ENCODE measurements around the gene RBMS3. TPM values are rescaled to one million over a fixed set of nuclear protein-coding genes. Genes with fewer than 3 reads are reported as not detected.

Gene RBMS3
- total RNA-seq, 2 donors from 2014 or later = 2.8 to 9.6 TPM

DNA sequence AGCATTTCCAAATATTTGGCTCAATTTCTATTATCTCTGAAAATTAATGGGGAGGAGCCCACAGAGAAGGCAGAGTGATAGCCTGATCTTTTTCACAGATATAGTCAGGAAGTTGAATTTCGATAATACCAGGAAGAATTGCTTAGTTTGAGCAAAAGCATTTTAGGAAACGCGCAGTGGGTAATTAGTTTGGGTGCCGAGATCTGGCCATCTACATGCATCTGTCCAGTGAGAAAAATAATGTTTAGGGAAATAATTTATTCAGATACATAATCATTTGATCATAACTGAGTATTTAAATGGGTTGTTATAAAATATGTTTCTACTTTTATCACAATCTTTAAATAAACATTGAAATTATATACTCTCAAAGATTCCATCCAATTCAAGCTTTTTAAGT, 653.9 kb downstream of the RBMS3 start:
- H3K27ac ChIP-seq = no peak overlapping the region
- TF ChIP-seq, protein P1, sequence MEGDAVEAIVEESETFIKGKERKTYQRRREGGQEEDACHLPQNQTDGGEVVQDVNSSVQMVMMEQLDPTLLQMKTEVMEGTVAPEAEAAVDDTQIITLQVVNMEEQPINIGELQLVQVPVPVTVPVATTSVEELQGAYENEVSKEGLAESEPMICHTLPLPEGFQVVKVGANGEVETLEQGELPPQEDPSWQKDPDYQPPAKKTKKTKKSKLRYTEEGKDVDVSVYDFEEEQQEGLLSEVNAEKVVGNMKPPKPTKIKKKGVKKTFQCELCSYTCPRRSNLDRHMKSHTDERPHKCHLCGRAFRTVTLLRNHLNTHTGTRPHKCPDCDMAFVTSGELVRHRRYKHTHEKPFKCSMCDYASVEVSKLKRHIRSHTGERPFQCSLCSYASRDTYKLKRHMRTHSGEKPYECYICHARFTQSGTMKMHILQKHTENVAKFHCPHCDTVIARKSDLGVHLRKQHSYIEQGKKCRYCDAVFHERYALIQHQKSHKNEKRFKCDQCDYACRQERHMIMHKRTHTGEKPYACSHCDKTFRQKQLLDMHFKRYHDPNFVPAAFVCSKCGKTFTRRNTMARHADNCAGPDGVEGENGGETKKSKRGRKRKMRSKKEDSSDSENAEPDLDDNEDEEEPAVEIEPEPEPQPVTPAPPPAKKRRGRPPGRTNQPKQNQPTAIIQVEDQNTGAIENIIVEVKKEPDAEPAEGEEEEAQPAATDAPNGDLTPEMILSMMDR (IDR thresholded peaks at IDR 0.05) = no peak
- DNase-seq = no peak
- H3K36me3 ChIP-seq = no peaks in the 10 kb centered on the region
- no peak overlapping the region for H3K4me3 ChIP-seq
- no peaks in the 10 kb centered on the region for H3K27me3 ChIP-seq
- H3K9ac ChIP-seq (ENCODE audit: low read depth in 2 of 2, low read length in 2 of 2) = no peak overlapping the region
- no peaks in the 10 kb centered on the region for H3K9me3 ChIP-seq
- intact Hi-C loops (cut with DNase I) = no loop called here
- no peaks in the 10 kb centered on the region for H3K4me1 ChIP-seq

DNA sequence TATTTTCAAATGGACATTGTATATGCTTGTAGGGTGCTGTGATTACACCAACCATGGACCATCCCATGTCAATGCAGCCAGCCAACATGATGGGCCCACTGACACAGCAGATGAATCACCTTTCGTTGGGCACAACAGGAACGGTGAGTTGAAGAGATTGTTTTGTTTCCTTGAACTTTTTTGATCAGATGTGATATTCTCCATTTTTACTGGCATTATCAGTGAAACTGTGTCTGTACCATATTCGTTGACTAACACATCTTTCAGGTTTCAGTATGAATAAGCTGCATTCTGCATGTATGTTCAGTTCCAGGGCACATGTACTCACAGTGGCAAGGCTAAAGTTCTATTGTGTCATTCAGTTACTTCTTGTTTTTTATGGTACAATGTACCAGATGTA, 655.2 kb downstream of the RBMS3 start:
- no peak for DNase-seq
- intact Hi-C loops (cut with DNase I) = no loop called here
- H3K27ac ChIP-seq = no peak overlapping the region
- no peak overlapping the region for H3K9ac ChIP-seq (ENCODE audit: low read depth in 2 of 2, low read length in 2 of 2)
- H3K4me3 ChIP-seq = no peak overlapping the region
- H3K9me3 ChIP-seq = no peaks in the 10 kb centered on the region
- TF ChIP-seq, protein P1 (IDR thresholded peaks at IDR 0.05) = no peak
- H3K4me1 ChIP-seq = no peaks in the 10 kb centered on the region
- no peaks in the 10 kb centered on the region for H3K27me3 ChIP-seq
- H3K36me3 ChIP-seq = no peaks in the 10 kb centered on the region

DNA sequence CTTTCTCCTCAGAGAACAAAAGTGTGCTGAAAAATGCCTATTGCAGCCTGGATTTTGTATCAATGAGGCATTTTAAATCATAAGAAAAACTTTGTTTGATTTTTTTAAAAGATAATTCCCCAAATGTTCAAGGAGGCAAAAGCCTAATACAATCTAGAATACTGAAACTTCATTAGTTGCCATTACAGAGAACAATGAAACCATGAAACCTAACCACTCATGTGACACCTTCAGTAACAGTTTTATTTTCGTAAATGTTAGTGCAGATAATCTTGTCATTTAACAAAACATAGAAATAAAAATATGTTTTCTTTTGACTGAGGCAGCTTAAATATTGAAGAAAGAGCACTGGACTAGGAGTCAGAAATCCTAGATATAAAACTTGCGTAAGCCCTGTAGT, 655.9 kb downstream of the RBMS3 start:
- Histone ChIP-seq H3K27me3 (no peaks in the 10 kb centered on the region), H3K9ac (ENCODE audit: low read depth in 2 of 2, low read length in 2 of 2) (no peak overlapping the region), H3K36me3 (no peaks in the 10 kb centered on the region), H3K4me3 (no peak overlapping the region), H3K9me3 (no peaks in the 10 kb centered on the region), H3K27ac (no peak overlapping the region), H3K4me1 (no peaks in the 10 kb centered on the region)
- intact Hi-C loops (cut with DNase I) = no loop called here
- TF ChIP-seq, protein P1 (IDR thresholded peaks at IDR 0.05) = no peak
- no peak for DNase-seq

DNA sequence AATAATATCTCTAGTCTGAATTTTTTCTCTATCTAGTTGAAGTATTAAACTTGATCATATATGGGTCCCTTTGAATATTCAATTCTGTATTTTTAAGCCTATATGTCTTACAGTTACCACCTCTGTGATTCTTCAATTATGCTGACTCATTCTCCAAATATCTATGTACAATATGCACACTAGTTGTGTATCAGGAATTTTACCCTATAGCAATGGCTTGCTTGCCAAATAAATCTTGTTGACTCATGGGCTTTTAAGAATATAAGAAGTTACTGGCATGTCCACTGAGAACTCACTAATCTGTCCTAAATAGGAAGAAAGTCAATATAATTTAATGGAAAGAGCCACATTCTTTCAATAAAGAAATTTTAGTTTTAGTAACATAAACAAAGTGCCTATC, 656.3 kb downstream of the RBMS3 start:
- Histone ChIP-seq H3K9ac (ENCODE audit: low read depth in 2 of 2, low read length in 2 of 2) (no peak overlapping the region), H3K4me3 (no peak overlapping the region), H3K9me3 (no peaks in the 10 kb centered on the region), H3K27ac (no peak overlapping the region), H3K36me3 (no peaks in the 10 kb centered on the region), H3K27me3 (no peaks in the 10 kb centered on the region), H3K4me1 (no peaks in the 10 kb centered on the region)
- DNase-seq = no peak
- TF ChIP-seq, protein P1 (IDR thresholded peaks at IDR 0.05) = no peak
- intact Hi-C loops (cut with DNase I) = no loop called here

DNA sequence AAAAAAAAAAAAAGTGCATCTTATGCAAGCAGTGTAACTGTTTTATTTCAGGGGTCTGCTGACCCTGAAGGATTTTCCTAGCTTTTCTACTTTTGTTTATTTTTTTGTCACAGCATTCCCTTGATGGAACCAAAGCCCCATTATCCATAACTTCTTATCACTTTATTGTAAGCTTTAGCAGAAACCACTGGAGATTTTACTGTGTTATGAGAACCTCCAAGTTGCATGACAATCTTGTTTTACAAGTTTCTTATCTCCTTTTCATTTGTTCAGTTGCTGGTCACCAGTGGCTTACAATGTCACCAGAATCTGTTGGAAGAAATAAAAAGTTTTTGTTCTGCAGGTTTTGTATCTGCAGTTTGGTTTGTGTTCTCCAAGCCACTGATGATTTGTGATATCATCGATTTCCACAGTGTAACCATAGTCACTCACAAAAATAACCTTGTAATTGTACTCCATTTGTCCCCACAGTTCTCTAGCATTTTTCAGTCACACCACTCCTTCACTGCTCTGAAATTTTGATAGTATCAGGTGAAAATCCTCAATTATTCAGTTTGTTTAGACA, 660.0 kb downstream of the RBMS3 start:
- no peaks in the 10 kb centered on the region for H3K4me1 ChIP-seq
- H3K9me3 ChIP-seq = no peaks in the 10 kb centered on the region
- TF ChIP-seq, protein P1 (IDR thresholded peaks at IDR 0.05) = no peak
- H3K9ac ChIP-seq (ENCODE audit: low read depth in 2 of 2, low read length in 2 of 2) = no peak overlapping the region
- intact Hi-C loops (cut with DNase I) = no loop called here
- no peak for DNase-seq
- H3K4me3 ChIP-seq = no peak overlapping the region
- H3K36me3 ChIP-seq = no peaks in the 10 kb centered on the region
- H3K27ac ChIP-seq = no peak overlapping the region
- no peaks in the 10 kb centered on the region for H3K27me3 ChIP-seq

Data from colonic mucosa (tissue), 4 donors.